C1 segment of cervical spinal cord (tissue), 14 donors: Measurements from ENCODE around the gene SULT1C2.
"Not testable (repeated sequence)": the region's sequence is repeated elsewhere in the genome, so short reads cannot be mapped to it uniquely, and the experiment has no call there.

Experiments used
- DNase-seq, 14 donors: peaks; one replicate each; lab custom pipeline; 2025; lab: John Stamatoyannopoulos, UW

SULT1C2 gene

GRCh38 chr2:108351889-108352288 is 63.2 kb downstream of the SULT1C2 start:
- no peak for DNase-seq

GRCh38 chr2:108354136-108354535 is 65.4 kb downstream of the SULT1C2 start:
- DNase-seq = no peak

- no peak for DNase-seq
Measured at GRCh38 chr2:108355906-108356734, 67.4 kb downstream of the SULT1C2 start.

- not testable (repeated sequence) for DNase-seq
Measured at GRCh38 chr2:108359336-108359735, 70.6 kb downstream of the SULT1C2 start.
